K562 (cell line): ENCODE data around the gene SLC7A4. TPM values are rescaled to one million over a fixed set of nuclear protein-coding genes. Genes with fewer than 3 reads are reported as not detected.

ENCODE experiments used
- ATF4 ChIP-seq: fragments of 450-650 bp; formaldehyde crosslinking; IDR thresholded peaks from 2 replicates; pipeline ENCODE4 v1.4.0; 2022; ENCODE audit warnings: mild to moderate bottlenecking, moderate library complexity
- CBFB ChIP-seq: sonication (generic); formaldehyde crosslinking; IDR thresholded peaks from 2 replicates; pipeline ENCODE4 v1.4.0; 2020; ENCODE audit warnings: mild to moderate bottlenecking, missing genetic modification reagents
- DACH1 ChIP-seq: fragments of 450-650 bp; IDR thresholded peaks from 2 replicates; pipeline ENCODE4 v1.6.1; 2018; ENCODE audit not compliant: partially characterized antibody
- ELK1 ChIP-seq: sonication (generic); formaldehyde crosslinking; IDR thresholded peaks from 2 replicates; pipeline ENCODE4 v1.8.1; 2022; ENCODE audit warnings: missing genetic modification reagents
- FIP1L1 ChIP-seq: fragments of 200-400 bp; formaldehyde crosslinking; IDR thresholded peaks from 2 replicates; pipeline ENCODE4 v1.6.1; 2018; ENCODE audit warnings: mild to moderate bottlenecking, low read depth, low read length; ENCODE audit not compliant: poor library complexity, severe bottlenecking
- FOXA1 ChIP-seq: fragments of 450-650 bp; IDR thresholded peaks from 2 replicates; pipeline ENCODE4 v1.6.1; 2016; ENCODE audit warnings: mild to moderate bottlenecking, borderline replicate concordance
- HNRNPLL ChIP-seq: fragments of 200-400 bp; formaldehyde crosslinking; IDR thresholded peaks from 2 replicates; pipeline ENCODE4 v1.6.1; 2017; ENCODE audit warnings: low read length, low read depth, mild to moderate bottlenecking; ENCODE audit not compliant: poor library complexity, severe bottlenecking
- HOMEZ ChIP-seq: fragments of 250-450 bp; sonication (Bioruptor Pico); IDR thresholded peaks from 2 replicates; pipeline ENCODE4 v1.4.0; 2020; ENCODE audit warnings: mild to moderate bottlenecking, moderate library complexity
- KDM1A ChIP-seq, 2 experiments: fragments of 450-650 bp; IDR thresholded peaks; 2 replicates each; pipeline ENCODE4 v1.6.1; 2016; ENCODE audit warnings: mild to moderate bottlenecking in 2 of 2
- NCOA4 ChIP-seq: fragments of 450-650 bp; IDR thresholded peaks from 2 replicates; pipeline ENCODE4 v1.6.1; 2018; ENCODE audit warnings: mild to moderate bottlenecking; ENCODE audit not compliant: partially characterized antibody
- NFXL1 ChIP-seq: fragments of 450-650 bp; formaldehyde crosslinking; IDR thresholded peaks from 2 replicates; pipeline ENCODE4 v1.4.0; 2021; ENCODE audit warnings: mild to moderate bottlenecking
- NR4A1 ChIP-seq, 2 experiments: fragments of 250-450 bp in 1 of 2; fragments of 450-650 bp in 1 of 2; sonication (Bioruptor Pico) in 1 of 2; IDR thresholded peaks; 2 replicates each; pipeline versions ENCODE4 v1.4.0 to v1.6.1; 2016 to 2020; ENCODE audit warnings: mild to moderate bottlenecking in 2 of 2, missing compliant biosample characterization in 1 of 2, missing genetic modification characterization in 1 of 2, moderate library complexity in 1 of 2
- PHF8 ChIP-seq: fragments of 200-600 bp; sonication (generic); IDR thresholded peaks from 2 replicates; pipeline ENCODE4 v1.6.1; 2012; ENCODE audit warnings: mixed run types, mild to moderate bottlenecking, inconsistent platforms, low read length, moderate library complexity, borderline replicate concordance
- SREBF1 ChIP-seq: fragments of 150-350 bp; IDR thresholded peaks from 2 replicates; pipeline ENCODE4 v1.6.1; 2014; ENCODE audit warnings: antibody characterized with exemption, low read depth, low read length, borderline replicate concordance
- TCF3 ChIP-seq: sonication (generic); formaldehyde crosslinking; IDR thresholded peaks from 2 replicates; pipeline ENCODE4 v1.4.0; 2020; ENCODE audit warnings: mild to moderate bottlenecking, missing genetic modification reagents
- USF1 ChIP-seq: sonication (generic); formaldehyde crosslinking; IDR thresholded peaks from 2 replicates; pipeline ENCODE4 v1.9.0; 2022; ENCODE audit warnings: mild to moderate bottlenecking, missing genetic modification reagents
- ZMIZ1 ChIP-seq, 2 experiments: fragments of 150-350 bp in 1 of 2; IDR thresholded peaks; 2 replicates each; pipeline ENCODE4 v1.6.1; 2012 to 2016; ENCODE audit warnings: low read depth in 2 of 2, low read length in 2 of 2, mild to moderate bottlenecking in 1 of 2, moderate library complexity in 1 of 2
- ZNF12 ChIP-seq: sonication (generic); formaldehyde crosslinking; IDR thresholded peaks from 2 replicates; pipeline ENCODE4 v1.4.0; 2020; ENCODE audit warnings: mild to moderate bottlenecking, missing genetic modification reagents
- ZNF140 ChIP-seq: fragments of 250-450 bp; sonication (Bioruptor Pico); IDR thresholded peaks from 2 replicates; pipeline ENCODE4 v1.8.0; 2021; ENCODE audit warnings: moderate library complexity, mild to moderate bottlenecking, inconsistent platforms
- ZNF23 ChIP-seq: fragments of 250-450 bp; sonication (Bioruptor Pico); IDR thresholded peaks from 2 replicates; pipeline ENCODE4 v1.4.0; 2020; ENCODE audit warnings: mild to moderate bottlenecking
- polyA plus RNA-seq, 8 experiments: library from polyadenylated mRNA; depleted of rRNA in 4 of 8; stranded (reverse) in 5 of 8; unstranded in 3 of 8; fragments of >200 nt; fragmentation: Nextera tagmentation in 2 of 8; fragmentation: Illumina TruSeq in 1 of 8; extraction: Ambion mirVana in 2 of 8; extraction: Trizol in 1 of 8; gene quantifications; 2 replicates each; pipeline versions ENCODE4 v1.2.1 to v1.2.3, GENCODE V29; 2011 to 2014; ENCODE audit warnings: inconsistent platforms in 1 of 8, missing spikeins in 1 of 8
- total RNA-seq, 7 experiments: library from RNA; depleted of rRNA in 6 of 7; stranded (reverse); fragments of >200 nt in 6 of 7; fragmentation: Illumina TruSeq in 2 of 7; extraction: Trizol in 2 of 7; gene quantifications; 2 replicates each; pipeline versions ENCODE4 v1.2.1 to v1.2.3, GENCODE V29; 2011 to 2021; ENCODE audit warnings: low replicate concordance in 1 of 7

The SLC7A4 gene
- total and polyA plus RNA-seq, 9 of the 15 experiments (the other 6 are each of a cell fraction or from before 2014, with no cell fraction given), result not detected

- TF ChIP-seq HNRNPLL (peak; percentile 37), USF1 (CRISPR knock-in tag) (no peak), KDM1A (IDR thresholded peaks at IDR 0.05) (no peak), HOMEZ (CRISPR knock-in tag) (0 out of 2 replicates have a peak, but pooled peaks have one; percentile 35), ATF4 (CRISPR knock-in tag) (no peak), SREBF1 (no peak), ELK1 (CRISPR knock-in tag) (no peak), ZNF140 (CRISPR knock-in tag) (no peak), FIP1L1 (no peak), ZNF12 (peak; percentile 79; the same call in 1 of the 2 replicates), ZMIZ1 (IDR thresholded peaks at IDR 0.05; ENCODE audit: low read depth in 2 of 2, low read length in 2 of 2) (0 out of 4 replicates have a peak, but pooled peaks of 1 of the 2 experiments have one; percentile 26), NR4A1 (CRISPR knock-in tag; IDR thresholded peaks at IDR 0.05) (0 out of 2 replicates have a peak, but pooled peaks have one; percentile 7), NR4A1 (tag; IDR thresholded peaks at IDR 0.05) (no peak), DACH1 (no peak), PHF8 (no peak), ZNF23 (CRISPR knock-in tag) (no peak), FOXA1 (no peak), TCF3 (CRISPR knock-in tag) (no peak), NCOA4 (no peak), CBFB (CRISPR knock-in tag) (0 out of 2 replicates have a peak, but pooled peaks have one; percentile 22), NFXL1 (no peak)
Measured at GRCh38 chr22:21054046-21054713, 21.8 kb upstream of the SLC7A4 start (continued).
